Measurements from ENCODE around the gene CENPF.
A peak's percentile ranks its signal among the peaks of the same experiment; 100 is the strongest.
"Not testable (repeated sequence)": the region's sequence is repeated elsewhere in the genome, so short reads cannot be mapped to it uniquely, and the experiment has no call there.

CENPF gene

GRCh38 chr1:214586621-214587020, 16.4 kb upstream of the CENPF start:
- WGBS (ENCODE audit: extremely low coverage, insufficient coverage, low lambda C conversion rate): no CpG with 5 or more reads among the region's 3 CpGs

GRCh38 chr1:214587165-214587564, 15.8 kb upstream of the CENPF start:
- no peak overlapping the region for H4K8ac ChIP-seq (ENCODE audit: low read depth, low read length)
- WGBS (ENCODE audit: extremely low coverage, insufficient coverage, low lambda C conversion rate): no CpG with 5 or more reads among the region's 5 CpGs

More at GRCh38 chr1:214586621-214587020, 16.4 kb upstream of the CENPF start:
- no peak overlapping the region for H3K23ac ChIP-seq (ENCODE audit: low read length)
- H3K4ac ChIP-seq (ENCODE audit: low read depth, low read length): no peak overlapping the region
- no peaks in the 10 kb centered on the region for H3K27me3 ChIP-seq (ENCODE audit: insufficient read depth, low read length, poor library complexity)
- no peaks in the 10 kb centered on the region for H3K79me1 ChIP-seq (ENCODE audit: low read length)
- H3K36me3 ChIP-seq (ENCODE audit: control insufficient read depth, insufficient read depth, low read length): no peaks in the 10 kb centered on the region
- H3K4me2 ChIP-seq (ENCODE audit: low read length): no peak overlapping the region
- H3K27ac ChIP-seq (ENCODE audit: low read depth, low read length): no peak overlapping the region
- no peak overlapping the region for H2BK15ac ChIP-seq (replicated peaks; ENCODE audit: low read depth)
- H3K18ac ChIP-seq (ENCODE audit: low read length): no peak overlapping the region
- H2BK5ac ChIP-seq (ENCODE audit: low read length): no peak overlapping the region
- no peak overlapping the region for H3K56ac ChIP-seq (ENCODE audit: low read length)
- no peak overlapping the region for H2AK5ac ChIP-seq (ENCODE audit: low read length)
- H3K4me1 ChIP-seq (ENCODE audit: control insufficient read depth, low read depth, low read length): peaks cover 8% of the 10 kb centered on the region
- no peak overlapping the region for H3K9ac ChIP-seq (ENCODE audit: low read length)
- no peak for DNase-seq
- H3K79me2 ChIP-seq (ENCODE audit: control insufficient read depth, insufficient read depth, low read length): no peaks in the 10 kb centered on the region
- no peak overlapping the region for H4K8ac ChIP-seq (ENCODE audit: low read depth, low read length)
- H3K4me3 ChIP-seq (ENCODE audit: low read length): no peak overlapping the region
- no peak overlapping the region for H2BK120ac ChIP-seq (ENCODE audit: low read depth, low read length)
- no peak overlapping the region for H4K5ac ChIP-seq (ENCODE audit: low read length)

GRCh38 chr1:214588963-214589597, 13.9 kb upstream of the CENPF start:
- Histone ChIP-seq H3K4me3 (ENCODE audit: low read length) (no peak overlapping the region), H3K79me2 (ENCODE audit: control insufficient read depth, insufficient read depth, low read length) (no peaks in the 10 kb centered on the region), H3K27me3 (ENCODE audit: insufficient read depth, low read length, poor library complexity) (no peaks in the 10 kb centered on the region), H3K9ac (ENCODE audit: low read length) (no peak overlapping the region), H4K8ac (ENCODE audit: low read depth, low read length) (no peak overlapping the region), H3K56ac (ENCODE audit: low read length) (no peak overlapping the region), H3K4ac (ENCODE audit: low read depth, low read length) (no peak overlapping the region), H3K4me1 (ENCODE audit: control insufficient read depth, low read depth, low read length) (no peaks in the 10 kb centered on the region), H4K5ac (ENCODE audit: low read length) (no peak overlapping the region), H2BK5ac (ENCODE audit: low read length) (no peak overlapping the region), H3K36me3 (ENCODE audit: control insufficient read depth, insufficient read depth, low read length) (no peaks in the 10 kb centered on the region), H3K18ac (ENCODE audit: low read length) (no peak overlapping the region), H3K79me1 (ENCODE audit: low read length) (no peaks in the 10 kb centered on the region), H2BK15ac (replicated peaks; ENCODE audit: low read depth) (no peak overlapping the region), H3K23ac (ENCODE audit: low read length) (no peak overlapping the region), H3K4me2 (ENCODE audit: low read length) (no peak overlapping the region), H2BK120ac (ENCODE audit: low read depth, low read length) (no peak overlapping the region), H3K27ac (ENCODE audit: low read depth, low read length) (no peak overlapping the region), H2AK5ac (ENCODE audit: low read length) (no peak overlapping the region)
- no peak for DNase-seq
- WGBS (ENCODE audit: extremely low coverage, insufficient coverage, low lambda C conversion rate): no CpG with 5 or more reads among the region's 4 CpGs

More at GRCh38 chr1:214587165-214587564, 15.8 kb upstream of the CENPF start:
- Histone ChIP-seq H3K27me3 (ENCODE audit: insufficient read depth, low read length, poor library complexity) (no peaks in the 10 kb centered on the region), H3K23ac (ENCODE audit: low read length) (no peak overlapping the region), H3K4me2 (ENCODE audit: low read length) (no peak overlapping the region), H3K18ac (ENCODE audit: low read length) (no peak overlapping the region), H3K27ac (ENCODE audit: low read depth, low read length) (no peak overlapping the region), H4K5ac (ENCODE audit: low read length) (no peak overlapping the region), H3K4ac (ENCODE audit: low read depth, low read length) (peak overlapping the region; percentile 66), H3K4me3 (ENCODE audit: low read length) (no peak overlapping the region), H3K9ac (ENCODE audit: low read length) (no peak overlapping the region), H2AK5ac (ENCODE audit: low read length) (no peak overlapping the region), H2BK15ac (replicated peaks; ENCODE audit: low read depth) (no peak overlapping the region), H3K4me1 (ENCODE audit: control insufficient read depth, low read depth, low read length) (peaks cover 3% of the 10 kb centered on the region), H2BK120ac (ENCODE audit: low read depth, low read length) (no peak overlapping the region), H3K36me3 (ENCODE audit: control insufficient read depth, insufficient read depth, low read length) (no peaks in the 10 kb centered on the region), H3K79me2 (ENCODE audit: control insufficient read depth, insufficient read depth, low read length) (no peaks in the 10 kb centered on the region), H3K79me1 (ENCODE audit: low read length) (no peaks in the 10 kb centered on the region), H2BK5ac (ENCODE audit: low read length) (no peak overlapping the region), H3K56ac (ENCODE audit: low read length) (no peak overlapping the region)
- DNase-seq: no peak

GRCh38 chr1:214590696-214591095, 12.3 kb upstream of the CENPF start:
- H3K79me2 ChIP-seq (ENCODE audit: control insufficient read depth, insufficient read depth, low read length): no peaks in the 10 kb centered on the region
- H3K4ac ChIP-seq (ENCODE audit: low read depth, low read length): no peak overlapping the region
- H3K9ac ChIP-seq (ENCODE audit: low read length): no peak overlapping the region
- no peak overlapping the region for H2BK15ac ChIP-seq (replicated peaks; ENCODE audit: low read depth)
- no peak overlapping the region for H3K4me2 ChIP-seq (ENCODE audit: low read length)
- H3K23ac ChIP-seq (ENCODE audit: low read length): no peak overlapping the region
- no peaks in the 10 kb centered on the region for H3K36me3 ChIP-seq (ENCODE audit: control insufficient read depth, insufficient read depth, low read length)
- H3K4me3 ChIP-seq (ENCODE audit: low read length): no peak overlapping the region
- no peak overlapping the region for H2BK5ac ChIP-seq (ENCODE audit: low read length)
- H2AK5ac ChIP-seq (ENCODE audit: low read length): no peak overlapping the region
- WGBS (ENCODE audit: extremely low coverage, insufficient coverage, low lambda C conversion rate): 100% methylated on average over 2 of the region's 5 CpGs
- H3K27ac ChIP-seq (ENCODE audit: low read depth, low read length): no peak overlapping the region
- H3K18ac ChIP-seq (ENCODE audit: low read length): no peak overlapping the region
- H3K4me1 ChIP-seq (ENCODE audit: control insufficient read depth, low read depth, low read length): no peaks in the 10 kb centered on the region
- no peak overlapping the region for H3K56ac ChIP-seq (ENCODE audit: low read length)
- DNase-seq: no peak
- H4K5ac ChIP-seq (ENCODE audit: low read length): no peak overlapping the region
- H3K79me1 ChIP-seq (ENCODE audit: low read length): no peaks in the 10 kb centered on the region
- H4K8ac ChIP-seq (ENCODE audit: low read depth, low read length): no peak overlapping the region
- H2BK120ac ChIP-seq (ENCODE audit: low read depth, low read length): no peak overlapping the region
- H3K27me3 ChIP-seq (ENCODE audit: insufficient read depth, low read length, poor library complexity): no peaks in the 10 kb centered on the region

- H3K27me3 ChIP-seq (ENCODE audit: insufficient read depth, low read length, poor library complexity); H3K4me3 ChIP-seq (ENCODE audit: low read length); H3K4me1 ChIP-seq (ENCODE audit: control insufficient read depth, low read depth, low read length); H3K9ac ChIP-seq (ENCODE audit: low read length); H3K79me2 ChIP-seq (ENCODE audit: control insufficient read depth, insufficient read depth, low read length); H2BK5ac ChIP-seq (ENCODE audit: low read length); H3K4me2 ChIP-seq (ENCODE audit: low read length); H4K8ac ChIP-seq (ENCODE audit: low read depth, low read length); H3K56ac ChIP-seq (ENCODE audit: low read length); H3K18ac ChIP-seq (ENCODE audit: low read length); H2AK5ac ChIP-seq (ENCODE audit: low read length); DNase-seq; H3K27ac ChIP-seq (ENCODE audit: low read depth, low read length); H2BK120ac ChIP-seq (ENCODE audit: low read depth, low read length); H3K79me1 ChIP-seq (ENCODE audit: low read length); H2BK15ac ChIP-seq (replicated peaks; ENCODE audit: low read depth); H3K23ac ChIP-seq (ENCODE audit: low read length); H4K5ac ChIP-seq (ENCODE audit: low read length); H3K4ac ChIP-seq (ENCODE audit: low read depth, low read length); H3K36me3 ChIP-seq (ENCODE audit: control insufficient read depth, insufficient read depth, low read length): not testable (repeated sequence)
- no CpG with 5 or more reads among the region's 8 CpGs for WGBS (ENCODE audit: extremely low coverage, insufficient coverage, low lambda C conversion rate)
These were observed 11.1 kb upstream of the CENPF start for GRCh38 chr1:214591918-214592317.

GRCh38 chr1:214593158-214593557, 9.8 kb upstream of the CENPF start:
- no peaks in the 10 kb centered on the region for H3K79me1 ChIP-seq (ENCODE audit: low read length)
- H3K4me1 ChIP-seq (ENCODE audit: control insufficient read depth, low read depth, low read length): no peaks in the 10 kb centered on the region
- H3K4ac ChIP-seq (ENCODE audit: low read depth, low read length): no peak overlapping the region
- H3K9ac ChIP-seq (ENCODE audit: low read length): no peak overlapping the region
- no peak overlapping the region for H3K23ac ChIP-seq (ENCODE audit: low read length)
- DNase-seq: no peak
- H2BK15ac ChIP-seq (replicated peaks; ENCODE audit: low read depth): no peak overlapping the region
- H3K27me3 ChIP-seq (ENCODE audit: insufficient read depth, low read length, poor library complexity): no peaks in the 10 kb centered on the region
- no peak overlapping the region for H2BK5ac ChIP-seq (ENCODE audit: low read length)
- H3K36me3 ChIP-seq (ENCODE audit: control insufficient read depth, insufficient read depth, low read length): no peaks in the 10 kb centered on the region
- no peak overlapping the region for H3K4me2 ChIP-seq (ENCODE audit: low read length)
- H2BK120ac ChIP-seq (ENCODE audit: low read depth, low read length): no peak overlapping the region
- no peak overlapping the region for H3K56ac ChIP-seq (ENCODE audit: low read length)
- H3K27ac ChIP-seq (ENCODE audit: low read depth, low read length): no peak overlapping the region
- H3K18ac ChIP-seq (ENCODE audit: low read length): no peak overlapping the region
- H3K4me3 ChIP-seq (ENCODE audit: low read length): no peak overlapping the region
- no peak overlapping the region for H4K5ac ChIP-seq (ENCODE audit: low read length)
- H3K79me2 ChIP-seq (ENCODE audit: control insufficient read depth, insufficient read depth, low read length): no peaks in the 10 kb centered on the region
- H2AK5ac ChIP-seq (ENCODE audit: low read length): no peak overlapping the region
- no peak overlapping the region for H4K8ac ChIP-seq (ENCODE audit: low read depth, low read length)
